Measurements from ENCODE around the gene COX6A1.
"Not testable (repeated sequence)": the region's sequence is repeated elsewhere in the genome, so short reads cannot be mapped to it uniquely, and the experiment has no call there.

The COX6A1 gene

GRCh38 chr12:120425797-120426196, 12.1 kb upstream of the COX6A1 start:
- no peak for DNase-seq (ENCODE audit: low read depth in 1 of 2, low spot score in 1 of 2)

GRCh38 chr12:120428597-120429229, 9.2 kb upstream of the COX6A1 start:
- DNase-seq (ENCODE audit: low read depth in 1 of 2, low spot score in 1 of 2), result no peak

GRCh38 chr12:120429368-120429767, 8.5 kb upstream of the COX6A1 start:
- DNase-seq (ENCODE audit: low read depth in 1 of 2, low spot score in 1 of 2), result no peak

GRCh38 chr12:120432772-120433525, 5.0 kb upstream of the COX6A1 start:
- DNase-seq (ENCODE audit: low read depth in 1 of 2, low spot score in 1 of 2), result no peak

- no peak for DNase-seq (ENCODE audit: low read depth in 1 of 2, low spot score in 1 of 2)
Observed at GRCh38 chr12:120438495-120439198, 734 bp downstream of the COX6A1 start.

GRCh38 chr12:120439646-120440247, 1.8 kb downstream of the COX6A1 start:
- peak; percentile 44 to 53 for DNase-seq (ENCODE audit: low read depth in 1 of 2, low spot score in 1 of 2)

- no peak for DNase-seq (ENCODE audit: low read depth in 1 of 2, low spot score in 1 of 2)
Observed at GRCh38 chr12:120444676-120445075, 6.8 kb downstream of the COX6A1 start.

- DNase-seq (ENCODE audit: low read depth in 1 of 2, low spot score in 1 of 2), result peak; percentile 71 to 85
Observed at GRCh38 chr12:120445911-120446843, 8.3 kb downstream of the COX6A1 start, which contains the start of the genes GATC and TRIAP1. Gene GATC, plus strand, starts transcription at chr12:120446444. Its CDS starts 37 bp downstream, at chr12:120446481. Gene TRIAP1, minus strand, starts transcription at chr12:120446384. Its CDS starts 12 bp downstream, at chr12:120446372.

GRCh38 chr12:120446844-120447178, 8.9 kb downstream of the COX6A1 start:
- not testable (repeated sequence) for DNase-seq (ENCODE audit: low read depth in 1 of 2, low spot score in 1 of 2)

GRCh38 chr12:120447992-120448391, 10.1 kb downstream of the COX6A1 start:
- DNase-seq (ENCODE audit: low read depth in 1 of 2, low spot score in 1 of 2), result no peak

GRCh38 chr12:120452524-120452923, 14.6 kb downstream of the COX6A1 start:
- DNase-seq (ENCODE audit: low read depth in 1 of 2, low spot score in 1 of 2), result not testable (repeated sequence)

GRCh38 chr12:120453060-120453750, 15.3 kb downstream of the COX6A1 start:
- DNase-seq (ENCODE audit: low read depth in 1 of 2, low spot score in 1 of 2), result no peak

GRCh38 chr12:120453977-120454376, 16.1 kb downstream of the COX6A1 start:
- no peak for DNase-seq (ENCODE audit: low read depth in 1 of 2, low spot score in 1 of 2)

- DNase-seq (ENCODE audit: low read depth in 1 of 2, low spot score in 1 of 2), result no peak
Observed at GRCh38 chr12:120455302-120455701, 17.4 kb downstream of the COX6A1 start.

GRCh38 chr12:120457133-120457532, 19.2 kb downstream of the COX6A1 start:
- no peak for DNase-seq (ENCODE audit: low read depth in 1 of 2, low spot score in 1 of 2)

GRCh38 chr12:120460157-120460556, 22.2 kb downstream of the COX6A1 start:
- DNase-seq (ENCODE audit: low read depth in 1 of 2, low spot score in 1 of 2), result no peak

- no peak for DNase-seq (ENCODE audit: low read depth in 1 of 2, low spot score in 1 of 2)
Observed at GRCh38 chr12:120462099-120462640, 24.3 kb downstream of the COX6A1 start.

GRCh38 chr12:120463712-120464111, 25.8 kb downstream of the COX6A1 start:
- DNase-seq (ENCODE audit: low read depth in 1 of 2, low spot score in 1 of 2), result no peak

GRCh38 chr12:120465756-120466155, 27.8 kb downstream of the COX6A1 start:
- no peak for DNase-seq (ENCODE audit: low read depth in 1 of 2, low spot score in 1 of 2)

Measured in stimulated activated CD4-positive, alpha-beta T cell treated with anti-CD3 and anti-CD28 coated beads, Interleukin-15, amount 100 ng/mL, for 1 hour (primary cell).